K562 (cell line): ENCODE data around the gene CTF1. TPM values are rescaled to one million over a fixed set of nuclear protein-coding genes. Genes with fewer than 3 reads are reported as not detected.

Experiments
- BHLHE40 ChIP-seq: IDR thresholded peaks from 2 replicates; pipeline ENCODE4 v1.6.1; 2011; ENCODE audit warnings: low read length, improper control_type of control experiment
- CBX2 ChIP-seq: fragments of 200-600 bp; sonication (generic); IDR thresholded peaks from one replicate; pipeline ENCODE4 v1.6.1; 2012; ENCODE audit warnings: mild to moderate bottlenecking, low read length, inconsistent platforms; ENCODE audit not compliant: insufficient read depth, poor library complexity, severe bottlenecking
- DNMT1 ChIP-seq: fragments of 450-650 bp; IDR thresholded peaks from 2 replicates; pipeline ENCODE4 v1.6.1; 2016; ENCODE audit warnings: antibody characterized with exemption, mild to moderate bottlenecking
- ELK1 ChIP-seq: sonication (generic); formaldehyde crosslinking; IDR thresholded peaks from 2 replicates; pipeline ENCODE4 v1.8.1; 2022; ENCODE audit warnings: missing genetic modification reagents
- ELK3 ChIP-seq: fragments of 450-650 bp; formaldehyde crosslinking; IDR thresholded peaks from 2 replicates; pipeline ENCODE4 v1.4.0; 2020; ENCODE audit warnings: mild to moderate bottlenecking
- GTF2B ChIP-seq: IDR thresholded peaks from 2 replicates; pipeline ENCODE4 v1.6.1; 2011; ENCODE audit not compliant: insufficient read length; ENCODE audit errors: extremely low read depth
- HMG20A ChIP-seq: fragments of 450-650 bp; formaldehyde crosslinking; conservative IDR thresholded peaks from 2 replicates; pipeline ENCODE4 v1.4.0; 2020; ENCODE audit warnings: mild to moderate bottlenecking, mixed read lengths
- HMGXB4 ChIP-seq: sonication (generic); formaldehyde crosslinking; IDR thresholded peaks from 2 replicates; pipeline ENCODE4 v1.8.1; 2023; ENCODE audit warnings: mild to moderate bottlenecking, missing genetic modification reagents
- HNRNPUL1 ChIP-seq: fragments of 200-400 bp; formaldehyde crosslinking; IDR thresholded peaks from 2 replicates; pipeline ENCODE4 v1.6.1; 2017; ENCODE audit warnings: low read length
- KDM1A ChIP-seq, 2 experiments: fragments of 450-650 bp; IDR thresholded peaks; 2 replicates each; pipeline ENCODE4 v1.6.1; 2016; ENCODE audit warnings: mild to moderate bottlenecking in 2 of 2
- KLF13 ChIP-seq: fragments of 450-650 bp; IDR thresholded peaks from 2 replicates; pipeline ENCODE4 v1.6.1; 2016; ENCODE audit warnings: missing genetic modification characterization, low read depth, mild to moderate bottlenecking, missing compliant biosample characterization, moderate library complexity, borderline replicate concordance
- MNT ChIP-seq, 2 experiments: fragments of 450-650 bp; conservative IDR thresholded peaks; 2 replicates each; pipeline ENCODE4 v1.6.1; 2017; ENCODE audit warnings: mild to moderate bottlenecking in 2 of 2, moderate library complexity in 2 of 2
- NELFE ChIP-seq: IDR thresholded peaks from 2 replicates; pipeline ENCODE4 v1.6.1; 2011; ENCODE audit warnings: mild to moderate bottlenecking; ENCODE audit not compliant: insufficient read depth, insufficient read length
- NFE2L1 ChIP-seq: fragments of 450-650 bp; IDR thresholded peaks from 2 replicates; pipeline ENCODE4 v1.6.1; 2016; ENCODE audit warnings: missing genetic modification characterization, low read depth, mild to moderate bottlenecking, missing compliant biosample characterization, moderate library complexity, borderline replicate concordance
- NFRKB ChIP-seq: fragments of 450-650 bp; IDR thresholded peaks from 2 replicates; pipeline ENCODE4 v1.6.1; 2016; ENCODE audit warnings: low read depth
- RBM39 ChIP-seq: fragments of 200-400 bp; formaldehyde crosslinking; optimal IDR thresholded peaks from 2 replicates; pipeline ENCODE3; 2018; ENCODE audit warnings: low read depth, low read length
- SMARCA4 ChIP-seq: fragments of 450-650 bp; IDR thresholded peaks from 2 replicates; pipeline ENCODE4 v1.6.1; 2016
- SRSF3 ChIP-seq: fragments of 200-400 bp; formaldehyde crosslinking; IDR thresholded peaks from 2 replicates; pipeline ENCODE4 v1.6.1; 2016; ENCODE audit warnings: mild to moderate bottlenecking, low read length, moderate library complexity; ENCODE audit not compliant: insufficient read depth
- TAF1 ChIP-seq: IDR thresholded peaks from 2 replicates; pipeline ENCODE4 v1.6.1; 2011; ENCODE audit warnings: mild to moderate bottlenecking, low read length, moderate library complexity; ENCODE audit not compliant: insufficient read depth, control insufficient read depth, severe bottlenecking; ENCODE audit errors: extremely low read depth
- ZNF445 ChIP-seq: fragments of 250-450 bp; sonication (Bioruptor Pico); IDR thresholded peaks from 2 replicates; pipeline ENCODE4 v1.4.0; 2020; ENCODE audit warnings: low read depth, mild to moderate bottlenecking, moderate library complexity
- polyA plus RNA-seq, 8 experiments: library from polyadenylated mRNA; depleted of rRNA in 4 of 8; stranded (reverse) in 5 of 8; unstranded in 3 of 8; fragments of >200 nt; fragmentation: Nextera tagmentation in 2 of 8; fragmentation: Illumina TruSeq in 1 of 8; extraction: Ambion mirVana in 2 of 8; extraction: Trizol in 1 of 8; gene quantifications; 2 replicates each; pipeline versions ENCODE4 v1.2.1 to v1.2.3, GENCODE V29; 2011 to 2014; ENCODE audit warnings: inconsistent platforms in 1 of 8, missing spikeins in 1 of 8
- total RNA-seq, 7 experiments: library from RNA; depleted of rRNA in 6 of 7; stranded (reverse); fragments of >200 nt in 6 of 7; fragmentation: Illumina TruSeq in 2 of 7; extraction: Trizol in 2 of 7; gene quantifications; 2 replicates each; pipeline versions ENCODE4 v1.2.1 to v1.2.3, GENCODE V29; 2011 to 2021; ENCODE audit warnings: low replicate concordance in 1 of 7

CTF1 gene
- total and polyA plus RNA-seq, 9 of the 15 experiments (the other 6 are each of a cell fraction or from before 2014, with no cell fraction given) = 0.24 to 2.5 (median 0.44) TPM

GRCh38 chr16:30896889-30897733 is 697 bp downstream of the CTF1 start (continued):
- TF ChIP-seq ELK1 (no peak), SMARCA4 (no peak), DNMT1 (no peak), HMG20A (CRISPR knock-in tag) (no peak), SRSF3 (no peak), HNRNPUL1 (no peak), NELFE (no peak), ELK3 (CRISPR knock-in tag) (no peak), TAF1 (peak; percentile 73), ZNF445 (CRISPR knock-in tag) (no peak), KDM1A (IDR thresholded peaks at IDR 0.05) (peak; percentile 37 to 70; a peak in 2 of 4 replicates), NFRKB (no peak), BHLHE40 (no peak), MNT (conservative IDR thresholded peaks at IDR 0.05) (peak in 1 of 2 experiments; percentile 54; a peak in 2 of 4 replicates), NFE2L1 (tag) (no peak), HMGXB4 (CRISPR knock-in tag) (no peak), KLF13 (tag) (no peak), RBM39 (no peak), CBX2 (no peak), GTF2B (no peak)
